ENCODE measurements around the gene FBXL16. TPM values are rescaled to one million over a fixed set of nuclear protein-coding genes. Genes with fewer than 3 reads are reported as not detected.

Gene FBXL16
- total and polyA plus RNA-seq, 2 of the 13 experiments (the other 11 are each of a cell fraction or from before 2014, with no cell fraction given) = 0.22 to 2.0 TPM

DNA sequence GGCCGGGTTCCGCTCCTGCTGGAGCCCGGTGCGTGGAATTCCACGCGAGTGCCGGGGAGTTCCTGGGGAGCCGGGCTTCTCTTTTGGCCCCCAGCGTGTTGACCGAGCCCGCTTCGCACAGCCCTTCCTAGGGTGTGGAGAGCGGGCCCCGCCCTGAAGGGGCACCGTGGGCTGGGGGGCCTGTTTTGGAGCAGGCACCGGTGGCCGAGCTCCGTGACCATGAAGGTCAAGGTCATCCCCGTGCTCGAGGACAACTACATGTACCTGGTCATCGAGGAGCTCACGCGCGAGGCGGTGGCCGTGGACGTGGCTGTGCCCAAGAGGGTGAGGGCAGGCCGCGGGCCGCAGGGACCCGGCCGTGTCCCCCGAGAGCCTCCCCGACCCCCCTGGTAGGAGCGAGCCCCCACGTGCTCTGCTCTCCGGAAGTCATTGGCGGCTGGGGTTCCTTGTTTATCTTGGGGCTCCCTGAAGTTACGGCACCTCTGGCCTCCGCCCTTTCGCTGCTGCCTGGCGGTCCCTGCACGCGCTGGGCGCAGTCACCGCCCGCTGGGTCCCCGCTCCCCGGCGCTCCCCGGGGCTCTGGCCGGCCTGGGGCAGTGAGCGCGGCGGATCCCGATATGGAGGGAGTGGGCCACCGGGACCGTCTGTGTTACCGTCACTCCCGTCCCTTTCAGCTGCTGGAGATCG is 21.8 kb upstream of the FBXL16 start (continued):
- TF ChIP-seq, protein P1, sequence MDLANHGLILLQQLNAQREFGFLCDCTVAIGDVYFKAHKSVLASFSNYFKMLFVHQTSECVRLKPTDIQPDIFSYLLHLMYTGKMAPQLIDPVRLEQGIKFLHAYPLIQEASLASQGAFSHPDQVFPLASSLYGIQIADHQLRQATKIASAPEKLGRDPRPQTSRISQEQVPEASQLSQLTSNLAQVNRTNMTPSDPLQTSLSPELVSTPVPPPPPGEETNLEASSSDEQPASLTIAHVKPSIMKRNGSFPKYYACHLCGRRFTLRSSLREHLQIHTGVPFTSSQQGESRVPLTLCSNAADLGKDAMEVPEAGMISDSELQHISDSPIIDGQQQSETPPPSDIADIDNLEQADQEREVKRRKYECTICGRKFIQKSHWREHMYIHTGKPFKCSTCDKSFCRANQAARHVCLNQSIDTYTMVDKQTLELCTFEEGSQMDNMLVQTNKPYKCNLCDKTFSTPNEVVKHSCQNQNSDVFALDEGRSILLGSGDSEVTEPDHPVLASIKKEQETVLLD (CRISPR knock-in tag; IDR thresholded peaks at IDR 0.05; ENCODE audit: low read depth) = no peak
- TF ChIP-seq, protein P2, sequence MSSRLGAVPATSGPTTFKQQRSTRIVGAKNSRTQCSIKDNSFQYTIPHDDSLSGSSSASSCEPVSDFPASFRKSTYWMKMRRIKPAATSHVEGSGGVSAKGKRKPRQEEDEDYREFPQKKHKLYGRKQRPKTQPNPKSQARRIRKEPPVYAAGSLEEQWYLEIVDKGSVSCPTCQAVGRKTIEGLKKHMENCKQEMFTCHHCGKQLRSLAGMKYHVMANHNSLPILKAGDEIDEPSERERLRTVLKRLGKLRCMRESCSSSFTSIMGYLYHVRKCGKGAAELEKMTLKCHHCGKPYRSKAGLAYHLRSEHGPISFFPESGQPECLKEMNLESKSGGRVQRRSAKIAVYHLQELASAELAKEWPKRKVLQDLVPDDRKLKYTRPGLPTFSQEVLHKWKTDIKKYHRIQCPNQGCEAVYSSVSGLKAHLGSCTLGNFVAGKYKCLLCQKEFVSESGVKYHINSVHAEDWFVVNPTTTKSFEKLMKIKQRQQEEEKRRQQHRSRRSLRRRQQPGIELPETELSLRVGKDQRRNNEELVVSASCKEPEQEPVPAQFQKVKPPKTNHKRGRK (CRISPR knock-in tag; IDR thresholded peaks at IDR 0.05) = no peak
- TF ChIP-seq PRMT3 (CRISPR knock-in tag; IDR thresholded peaks at IDR 0.05; ENCODE audit: borderline replicate concordance, low read depth) = no peak
- no peak for TF ChIP-seq NFKBIZ (CRISPR knock-in tag; IDR thresholded peaks at IDR 0.05)
- no peak for TF ChIP-seq ZNF878 (CRISPR knock-in tag; IDR thresholded peaks at IDR 0.05)
- no peak for TF ChIP-seq ZNF746 (CRISPR knock-in tag; IDR thresholded peaks at IDR 0.05)
- TF ChIP-seq ZNF773 (CRISPR knock-in tag; IDR thresholded peaks at IDR 0.05; ENCODE audit: borderline replicate concordance) = no peak
- TF ChIP-seq, protein P3, sequence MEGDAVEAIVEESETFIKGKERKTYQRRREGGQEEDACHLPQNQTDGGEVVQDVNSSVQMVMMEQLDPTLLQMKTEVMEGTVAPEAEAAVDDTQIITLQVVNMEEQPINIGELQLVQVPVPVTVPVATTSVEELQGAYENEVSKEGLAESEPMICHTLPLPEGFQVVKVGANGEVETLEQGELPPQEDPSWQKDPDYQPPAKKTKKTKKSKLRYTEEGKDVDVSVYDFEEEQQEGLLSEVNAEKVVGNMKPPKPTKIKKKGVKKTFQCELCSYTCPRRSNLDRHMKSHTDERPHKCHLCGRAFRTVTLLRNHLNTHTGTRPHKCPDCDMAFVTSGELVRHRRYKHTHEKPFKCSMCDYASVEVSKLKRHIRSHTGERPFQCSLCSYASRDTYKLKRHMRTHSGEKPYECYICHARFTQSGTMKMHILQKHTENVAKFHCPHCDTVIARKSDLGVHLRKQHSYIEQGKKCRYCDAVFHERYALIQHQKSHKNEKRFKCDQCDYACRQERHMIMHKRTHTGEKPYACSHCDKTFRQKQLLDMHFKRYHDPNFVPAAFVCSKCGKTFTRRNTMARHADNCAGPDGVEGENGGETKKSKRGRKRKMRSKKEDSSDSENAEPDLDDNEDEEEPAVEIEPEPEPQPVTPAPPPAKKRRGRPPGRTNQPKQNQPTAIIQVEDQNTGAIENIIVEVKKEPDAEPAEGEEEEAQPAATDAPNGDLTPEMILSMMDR (CRISPR knock-in tag; IDR thresholded peaks at IDR 0.05) = no peak
- no peak for TF ChIP-seq NCOR1 (IDR thresholded peaks at IDR 0.05; ENCODE audit: borderline replicate concordance, low read length)
- no peak for TF ChIP-seq LCORL (IDR thresholded peaks at IDR 0.05)
- no peak for TF ChIP-seq LCORL (CRISPR knock-in tag; IDR thresholded peaks at IDR 0.05)
- TF ChIP-seq ZNF292 (CRISPR knock-in tag; IDR thresholded peaks at IDR 0.05; ENCODE audit: borderline replicate concordance, low read depth) = no peak
- TF ChIP-seq, protein P4, sequence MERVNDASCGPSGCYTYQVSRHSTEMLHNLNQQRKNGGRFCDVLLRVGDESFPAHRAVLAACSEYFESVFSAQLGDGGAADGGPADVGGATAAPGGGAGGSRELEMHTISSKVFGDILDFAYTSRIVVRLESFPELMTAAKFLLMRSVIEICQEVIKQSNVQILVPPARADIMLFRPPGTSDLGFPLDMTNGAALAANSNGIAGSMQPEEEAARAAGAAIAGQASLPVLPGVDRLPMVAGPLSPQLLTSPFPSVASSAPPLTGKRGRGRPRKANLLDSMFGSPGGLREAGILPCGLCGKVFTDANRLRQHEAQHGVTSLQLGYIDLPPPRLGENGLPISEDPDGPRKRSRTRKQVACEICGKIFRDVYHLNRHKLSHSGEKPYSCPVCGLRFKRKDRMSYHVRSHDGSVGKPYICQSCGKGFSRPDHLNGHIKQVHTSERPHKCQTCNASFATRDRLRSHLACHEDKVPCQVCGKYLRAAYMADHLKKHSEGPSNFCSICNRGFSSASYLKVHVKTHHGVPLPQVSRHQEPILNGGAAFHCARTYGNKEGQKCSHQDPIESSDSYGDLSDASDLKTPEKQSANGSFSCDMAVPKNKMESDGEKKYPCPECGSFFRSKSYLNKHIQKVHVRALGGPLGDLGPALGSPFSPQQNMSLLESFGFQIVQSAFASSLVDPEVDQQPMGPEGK (CRISPR knock-in tag; IDR thresholded peaks at IDR 0.05) = peak; percentile 70
- no peak for TF ChIP-seq MAFF (IDR thresholded peaks at IDR 0.05; ENCODE audit: low read depth, low read length)
- no peak for TF ChIP-seq ZNF776 (CRISPR knock-in tag; IDR thresholded peaks at IDR 0.05)
- TF ChIP-seq HOXD1 (CRISPR knock-in tag; IDR thresholded peaks at IDR 0.05) = no peak
- no peak for TF ChIP-seq HOXA7 (CRISPR knock-in tag; IDR thresholded peaks at IDR 0.05)
- TF ChIP-seq, protein P5, sequence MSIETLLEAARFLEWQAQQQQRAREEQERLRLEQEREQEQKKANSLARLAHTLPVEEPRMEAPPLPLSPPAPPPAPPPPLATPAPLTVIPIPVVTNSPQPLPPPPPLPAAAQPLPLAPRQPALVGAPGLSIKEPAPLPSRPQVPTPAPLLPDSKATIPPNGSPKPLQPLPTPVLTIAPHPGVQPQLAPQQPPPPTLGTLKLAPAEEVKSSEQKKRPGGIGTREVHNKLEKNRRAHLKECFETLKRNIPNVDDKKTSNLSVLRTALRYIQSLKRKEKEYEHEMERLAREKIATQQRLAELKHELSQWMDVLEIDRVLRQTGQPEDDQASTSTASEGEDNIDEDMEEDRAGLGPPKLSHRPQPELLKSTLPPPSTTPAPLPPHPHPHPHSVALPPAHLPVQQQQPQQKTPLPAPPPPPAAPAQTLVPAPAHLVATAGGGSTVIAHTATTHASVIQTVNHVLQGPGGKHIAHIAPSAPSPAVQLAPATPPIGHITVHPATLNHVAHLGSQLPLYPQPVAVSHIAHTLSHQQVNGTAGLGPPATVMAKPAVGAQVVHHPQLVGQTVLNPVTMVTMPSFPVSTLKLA (IDR thresholded peaks at IDR 0.05) = no peak
